Measurements from ENCODE around the gene OR13D1.

DNA sequence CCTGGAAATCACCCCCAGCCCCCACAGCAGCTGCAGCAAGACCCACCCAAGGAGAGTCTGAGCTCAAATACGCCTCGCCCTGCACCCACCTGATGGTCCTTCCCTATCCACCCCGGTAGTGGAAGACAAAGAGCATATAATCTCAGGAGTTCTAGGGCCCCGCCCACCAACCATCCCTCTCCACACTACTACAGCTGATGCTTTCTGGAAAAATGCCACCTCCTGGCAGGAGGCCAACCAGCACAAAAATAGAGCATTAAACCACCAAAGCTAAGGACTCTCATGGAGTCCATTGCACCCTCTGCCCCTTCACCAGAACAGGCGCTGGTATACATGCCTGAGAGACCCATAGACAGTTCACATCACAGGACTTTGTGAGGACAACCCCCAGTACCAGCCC lies 30.7 kb downstream of the OR13D1 start:
- TF ChIP-seq POLR2A (IDR thresholded peaks at IDR 0.05): no peak
- TF ChIP-seq, protein P1, sequence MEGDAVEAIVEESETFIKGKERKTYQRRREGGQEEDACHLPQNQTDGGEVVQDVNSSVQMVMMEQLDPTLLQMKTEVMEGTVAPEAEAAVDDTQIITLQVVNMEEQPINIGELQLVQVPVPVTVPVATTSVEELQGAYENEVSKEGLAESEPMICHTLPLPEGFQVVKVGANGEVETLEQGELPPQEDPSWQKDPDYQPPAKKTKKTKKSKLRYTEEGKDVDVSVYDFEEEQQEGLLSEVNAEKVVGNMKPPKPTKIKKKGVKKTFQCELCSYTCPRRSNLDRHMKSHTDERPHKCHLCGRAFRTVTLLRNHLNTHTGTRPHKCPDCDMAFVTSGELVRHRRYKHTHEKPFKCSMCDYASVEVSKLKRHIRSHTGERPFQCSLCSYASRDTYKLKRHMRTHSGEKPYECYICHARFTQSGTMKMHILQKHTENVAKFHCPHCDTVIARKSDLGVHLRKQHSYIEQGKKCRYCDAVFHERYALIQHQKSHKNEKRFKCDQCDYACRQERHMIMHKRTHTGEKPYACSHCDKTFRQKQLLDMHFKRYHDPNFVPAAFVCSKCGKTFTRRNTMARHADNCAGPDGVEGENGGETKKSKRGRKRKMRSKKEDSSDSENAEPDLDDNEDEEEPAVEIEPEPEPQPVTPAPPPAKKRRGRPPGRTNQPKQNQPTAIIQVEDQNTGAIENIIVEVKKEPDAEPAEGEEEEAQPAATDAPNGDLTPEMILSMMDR (IDR thresholded peaks at IDR 0.05): no peak
